ENCODE data around the gene SHBG. TPM values are rescaled to one million over a fixed set of nuclear protein-coding genes. Genes with fewer than 3 reads are reported as not detected.
"Not testable (repeated sequence)": the region's sequence is repeated elsewhere in the genome, so short reads cannot be mapped to it uniquely, and the experiment has no call there.

SHBG gene
- total and polyA plus RNA-seq, 2 of the 4 experiments (the other 2 are of a cell fraction): 0.36 to 0.38 TPM

DNA sequence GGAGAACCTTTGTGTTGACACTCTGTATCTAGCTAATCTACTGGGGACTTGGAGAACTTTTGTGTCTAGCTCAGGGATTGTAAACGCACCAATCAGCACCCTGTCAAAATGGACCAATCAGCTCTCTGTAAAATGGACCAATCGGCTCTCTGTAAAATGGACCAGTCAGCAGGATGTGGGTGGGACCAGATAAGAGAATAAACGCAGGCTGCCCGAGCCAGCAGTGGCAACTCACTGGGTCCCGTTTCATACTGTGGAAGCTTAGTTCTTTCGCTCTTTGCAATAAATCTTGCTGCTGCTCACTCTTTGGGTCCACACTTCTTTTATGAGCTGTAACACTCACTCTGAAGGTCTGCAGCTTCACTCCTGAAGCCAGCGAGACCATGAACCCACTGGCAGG lies 11.7 kb downstream of the SHBG start:
- H3K9me3 ChIP-seq (ENCODE audit: control insufficient read depth, insufficient read depth, low read length); H3K4ac ChIP-seq (ENCODE audit: low read depth, low read length); H4K8ac ChIP-seq (ENCODE audit: low read depth in 2 of 2, low read length in 2 of 2); H2BK15ac ChIP-seq (ENCODE audit: low read depth, low read length); ATAC-seq (ENCODE audit: low read depth); H2AK9ac ChIP-seq (replicated peaks; ENCODE audit: low read depth, low read length, poor library complexity); H3K36me3 ChIP-seq (ENCODE audit: control insufficient read depth, insufficient read depth, low read length); H3K9ac ChIP-seq (ENCODE audit: low read depth, low read length); H3K56ac ChIP-seq (ENCODE audit: extremely low read depth, insufficient read depth, low read length); H4K20me1 ChIP-seq (ENCODE audit: insufficient read depth, low read length); H2BK5ac ChIP-seq (ENCODE audit: low read depth, low read length, poor library complexity, severe bottlenecking); H3K18ac ChIP-seq (ENCODE audit: low read depth, low read length); H3K79me1 ChIP-seq (ENCODE audit: low read depth in 1 of 2, low read length in 2 of 2); H3K4me3 ChIP-seq (ENCODE audit: insufficient read depth, low read depth, low read length); H2AK5ac ChIP-seq (ENCODE audit: low read depth, low read length); H2BK20ac ChIP-seq (ENCODE audit: low read depth, low read length); dilution Hi-C loops (cut with HindIII; ENCODE audit: low sequenced_read_pairs, unreplicated experiment); BruUV-seq (replicated peaks); H2BK120ac ChIP-seq (ENCODE audit: low read depth, low read length); POLR2A ChIA-PET (ENCODE audit: unreplicated experiment); H3K23ac ChIP-seq (ENCODE audit: low read depth, low read length); intact Hi-C loops (cut with micrococcal nuclease); H4K5ac ChIP-seq (ENCODE audit: low read depth, low read length); H4K91ac ChIP-seq (ENCODE audit: insufficient read depth, low read depth, low read length); H2AFZ ChIP-seq (replicated peaks; ENCODE audit: low read length, poor library complexity); DNase-seq; H3K27ac ChIP-seq (ENCODE audit: insufficient read depth, low read length); in situ Hi-C loops (cut with MboI; ENCODE audit: low sequenced_read_pairs); H3K27me3 ChIP-seq (ENCODE audit: control insufficient read depth, insufficient read depth, low read length); H3K14ac ChIP-seq (replicated peaks; ENCODE audit: low read depth, low read length); H3K4me2 ChIP-seq (ENCODE audit: low read depth, low read length); H3K4me1 ChIP-seq (ENCODE audit: control insufficient read depth, insufficient read depth, low read length); H3K9me1 ChIP-seq (ENCODE audit: insufficient read depth, low read length): not testable (repeated sequence)
- 47% methylated on average over 6 of the region's 7 CpGs; no CpG with 5 or more reads in 1 of the 2 experiments for WGBS, 2 experiments (ENCODE audit: extremely low coverage in 2 of 2, insufficient read length in 1 of 2)
- CTCF ChIA-PET: interaction anchor here (1.5 kb wide), 1 partner anchor 9 kb away, joined by 6 read pairs; no protein-coding TSS in a partner anchor
